ENCODE results near the gene M6PR.
"Not testable (repeated sequence)": the region's sequence is repeated elsewhere in the genome, so short reads cannot be mapped to it uniquely, and the experiment has no call there.

DNA sequence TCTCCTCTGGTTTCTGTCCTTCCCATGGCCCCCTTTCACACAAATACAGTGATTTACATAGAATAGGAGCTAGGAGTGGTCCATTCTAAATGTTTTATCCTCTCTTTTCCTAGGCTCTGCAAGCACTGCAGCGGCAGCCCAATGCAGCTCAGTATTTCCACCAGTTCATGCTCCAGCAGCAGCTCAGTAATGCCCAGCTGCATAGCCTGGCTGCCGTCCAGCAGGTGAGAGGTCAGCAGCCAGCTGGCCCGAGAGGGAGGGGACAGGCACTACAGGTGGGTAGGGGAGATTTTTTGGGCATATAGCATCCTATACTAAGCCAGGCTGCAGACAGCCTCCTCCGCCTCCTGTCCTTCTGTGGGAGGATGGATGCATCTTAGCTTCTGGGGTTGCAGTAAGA lies 29.8 kb downstream of the M6PR start:
- TF ChIP-seq, protein P1, sequence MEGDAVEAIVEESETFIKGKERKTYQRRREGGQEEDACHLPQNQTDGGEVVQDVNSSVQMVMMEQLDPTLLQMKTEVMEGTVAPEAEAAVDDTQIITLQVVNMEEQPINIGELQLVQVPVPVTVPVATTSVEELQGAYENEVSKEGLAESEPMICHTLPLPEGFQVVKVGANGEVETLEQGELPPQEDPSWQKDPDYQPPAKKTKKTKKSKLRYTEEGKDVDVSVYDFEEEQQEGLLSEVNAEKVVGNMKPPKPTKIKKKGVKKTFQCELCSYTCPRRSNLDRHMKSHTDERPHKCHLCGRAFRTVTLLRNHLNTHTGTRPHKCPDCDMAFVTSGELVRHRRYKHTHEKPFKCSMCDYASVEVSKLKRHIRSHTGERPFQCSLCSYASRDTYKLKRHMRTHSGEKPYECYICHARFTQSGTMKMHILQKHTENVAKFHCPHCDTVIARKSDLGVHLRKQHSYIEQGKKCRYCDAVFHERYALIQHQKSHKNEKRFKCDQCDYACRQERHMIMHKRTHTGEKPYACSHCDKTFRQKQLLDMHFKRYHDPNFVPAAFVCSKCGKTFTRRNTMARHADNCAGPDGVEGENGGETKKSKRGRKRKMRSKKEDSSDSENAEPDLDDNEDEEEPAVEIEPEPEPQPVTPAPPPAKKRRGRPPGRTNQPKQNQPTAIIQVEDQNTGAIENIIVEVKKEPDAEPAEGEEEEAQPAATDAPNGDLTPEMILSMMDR (optimal IDR thresholded peaks at IDR 0.05 in 1 of 3, IDR thresholded peaks at IDR 0.05 in 1 of 3, conservative IDR thresholded peaks at IDR 0.05 in 1 of 3; ENCODE audit: extremely low read depth in 1 of 3, insufficient read depth in 2 of 3, low read length in 3 of 3), result not testable (repeated sequence)
- TF ChIP-seq EZH2 (IDR thresholded peaks at IDR 0.05; ENCODE audit: low read length), result not testable (repeated sequence)
